Measurements from ENCODE around the gene MMP15.
"Not testable (repeated sequence)": the region's sequence is repeated elsewhere in the genome, so short reads cannot be mapped to it uniquely, and the experiment has no call there.

MMP15 gene

GRCh38 chr16:58087209-58087913 lies 61.8 kb downstream of the MMP15 start:
- no peak for DNase-seq

GRCh38 chr16:58088091-58088490 lies 62.5 kb downstream of the MMP15 start:
- DNase-seq, result no peak

GRCh38 chr16:58090396-58090795 lies 64.8 kb downstream of the MMP15 start:
- not testable (repeated sequence) for DNase-seq

- DNase-seq, result no peak
Measured at GRCh38 chr16:58094026-58094425, 68.5 kb downstream of the MMP15 start.

- DNase-seq, result no peak
Measured at GRCh38 chr16:58094791-58095574, 69.4 kb downstream of the MMP15 start.

GRCh38 chr16:58095575-58095960 lies 70.0 kb downstream of the MMP15 start:
- DNase-seq, result not testable (repeated sequence)

GRCh38 chr16:58096249-58096648 lies 70.7 kb downstream of the MMP15 start:
- DNase-seq, result no peak

Measured in fibroblast of skin of right quadriceps (primary cell).